Measurements from ENCODE around the gene CREB3L1.

Gene CREB3L1

DNA sequence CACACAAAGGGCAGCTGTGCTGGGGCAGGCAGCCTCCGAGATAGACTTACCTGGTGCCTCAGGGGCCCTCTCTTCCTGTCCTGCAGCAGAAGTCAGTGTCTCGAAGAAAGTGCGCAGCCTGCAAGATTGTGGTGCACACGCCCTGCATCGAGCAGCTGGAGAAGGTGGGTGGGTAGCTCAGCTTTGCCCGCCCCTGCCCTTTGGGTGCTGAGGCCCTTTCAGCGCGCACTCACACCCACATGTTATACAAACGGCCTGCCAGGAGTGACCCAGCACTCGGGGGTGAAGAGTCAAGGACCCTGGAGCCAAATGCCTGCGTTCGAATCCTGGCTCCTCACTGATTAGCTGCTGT lies 90.4 kb downstream of the CREB3L1 start:
- DNase-seq: no peak

DNA sequence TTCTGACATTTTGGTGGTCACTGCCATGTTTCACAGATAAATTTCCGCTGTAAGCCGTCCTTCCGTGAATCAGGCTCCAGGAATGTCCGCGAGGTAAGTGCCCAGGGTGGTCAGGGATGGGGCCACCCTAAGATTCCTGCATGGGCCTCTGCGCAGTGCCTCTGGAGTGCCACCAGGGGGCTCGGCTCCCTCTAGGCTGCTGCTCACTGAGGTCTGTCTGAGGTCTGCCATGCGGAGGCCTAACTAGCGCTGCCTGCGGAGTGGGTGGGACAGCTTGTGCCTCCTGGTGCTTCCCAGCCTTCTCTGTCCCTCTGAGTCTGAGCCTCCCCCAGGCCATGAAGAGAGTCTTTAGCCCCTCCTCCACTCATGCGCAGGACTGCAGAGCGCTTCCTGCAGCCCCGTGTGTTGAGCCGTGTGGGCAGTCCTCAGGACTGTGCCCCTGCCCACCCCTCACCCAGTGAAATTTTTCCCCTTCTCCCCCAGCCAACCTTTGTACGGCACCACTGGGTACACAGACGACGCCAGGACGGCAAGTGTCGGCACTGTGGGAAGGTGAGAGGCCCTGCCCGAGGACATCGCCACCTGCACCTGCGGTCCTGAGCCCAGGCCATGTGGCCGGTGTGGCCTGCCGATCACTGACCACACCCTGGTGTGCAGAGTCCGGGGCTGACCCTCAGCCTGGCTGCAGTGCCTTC lies 92.1 kb downstream of the CREB3L1 start:
- no peak for DNase-seq

DNA sequence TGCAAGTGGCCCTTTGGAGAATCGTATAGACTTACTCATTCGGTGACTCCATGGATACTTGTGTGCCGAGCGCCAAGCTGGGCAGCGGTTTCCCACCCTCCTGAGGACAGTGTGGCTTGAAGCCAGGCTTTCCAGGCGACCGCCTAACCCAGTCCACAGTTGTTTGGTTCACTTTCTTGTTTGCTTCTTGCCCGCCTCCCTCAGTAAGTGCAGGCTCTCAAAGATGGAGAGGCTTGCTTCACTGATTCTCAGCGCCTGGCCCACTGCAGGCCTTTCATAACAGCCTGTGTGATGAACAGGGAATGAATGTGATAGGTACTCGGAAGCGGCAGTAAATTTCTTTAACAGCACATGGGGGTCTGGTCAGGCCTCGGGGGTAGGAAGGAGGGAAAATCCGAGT lies 92.8 kb downstream of the CREB3L1 start:
- no peak for DNase-seq

Data from NCI-H1092 (cell line).